Testis (tissue), 3 donors: ENCODE data around the gene ATP8B2. TPM values are rescaled to one million over a fixed set of nuclear protein-coding genes. Genes with fewer than 3 reads are reported as not detected.

Source experiments
- DNase-seq: peaks from one replicate; pipeline ENCODE4 v3.0.0-alpha.2; 2019
- H3K27ac ChIP-seq, 2 donors: fragments of 200-600 bp; sonication (generic); one replicate each; pipeline ENCODE4 v1.5.1; 2019
- H3K27me3 ChIP-seq: fragments of 200-600 bp; sonication (generic); one replicate; pipeline ENCODE4 v1.5.1; 2019
- H3K36me3 ChIP-seq: fragments of 200-600 bp; sonication (generic); one replicate; pipeline ENCODE4 v1.5.1; 2017; ENCODE audit warnings: low read depth; ENCODE audit errors: missing control alignments
- H3K4me1 ChIP-seq: fragments of 200-600 bp; sonication (generic); one replicate; pipeline ENCODE4 v1.5.1; 2019
- H3K4me3 ChIP-seq, 2 donors: fragments of 200-600 bp; sonication (generic); one replicate each; pipeline ENCODE4 v1.5.1; 2017 to 2019
- H3K9me3 ChIP-seq: fragments of 200-600 bp; sonication (generic); one replicate; pipeline ENCODE4 v1.5.1; 2017
- CTCF ChIP-seq, 3 experiments: fragments of 450-650 bp in 2 of 3; fragments of 200-600 bp in 1 of 3; sonication (generic) in 1 of 3; IDR thresholded peaks; one replicate each; pipeline ENCODE4 v1.5.1; 2016 to 2019; ENCODE audit warnings: antibody characterized with exemption in 3 of 3, mild to moderate bottlenecking in 2 of 3, moderate library complexity in 1 of 3
- POLR2A ChIP-seq: fragments of 450-650 bp; IDR thresholded peaks from one replicate; pipeline ENCODE4 v1.6.1; 2017; ENCODE audit warnings: antibody characterized with exemption, mild to moderate bottlenecking, moderate library complexity
- WGBS, 2 donors: methylation state at CpG; one replicate each; pipeline ENCODE4 v1.1.5; 2018; 5-methylcytosine and 5-hydroxymethylcytosine counted together
- intact Hi-C: fragments of 100-400 bp; cut with DNase I; formaldehyde crosslinking; loops from one replicate; pipeline ENCODE4 v1.15.1; 2023; ENCODE audit warnings: low total_unique reads
- polyA plus RNA-seq: library from polyadenylated mRNA; stranded (reverse); fragments of 350-450 nt; fragmentation: Illumina TruSeq; extraction: RNeasy Lipid Tissue Mini Kit (QIAGEN cat#74804); gene quantifications from one replicate; pipeline ENCODE4 v1.2.3, GENCODE V29; 2014; ENCODE audit warnings: low read depth, low replicate concordance; ENCODE audit not compliant: insufficient read depth
- total RNA-seq, 2 donors: library from RNA; depleted of rRNA; stranded (reverse); fragments of >200 nt; gene quantifications; one replicate each; pipeline ENCODE4 v1.2.3, GENCODE V29; 2016

The ATP8B2 gene
- total and polyA plus RNA-seq, 3 donors from 2014 or later, result 50.9 to 204 (median 179) TPM

GRCh38 chr1:154290921-154291320 is 34.4 kb upstream of the ATP8B2 start:
- no peak for DNase-seq
- Histone ChIP-seq H3K9me3 (no peaks in the 10 kb centered on the region), H3K36me3 (no peaks in the 10 kb centered on the region), H3K27ac (peak overlapping the region in 1 of 2 donors; percentile 22), H3K27me3 (no peaks in the 10 kb centered on the region), H3K4me3 (no peak overlapping the region), H3K4me1 (no peaks in the 10 kb centered on the region)
- no peak for TF ChIP-seq POLR2A
- TF ChIP-seq CTCF (IDR thresholded peaks at IDR 0.05), result no peak
- 21 to 41% methylated on average over 1 of the region's 1 CpG for WGBS, 2 donors
- intact Hi-C loops, result no loop called here

GRCh38 chr1:154295408-154296235 is 29.7 kb upstream of the ATP8B2 start:
- 81 to 82% methylated on average over 8 of the region's 8 CpGs for WGBS, 2 donors
- DNase-seq, result no peak
- intact Hi-C loops, result no loop called here
- Histone ChIP-seq H3K4me1 (no peaks in the 10 kb centered on the region), H3K36me3 (no peaks in the 10 kb centered on the region), H3K9me3 (no peaks in the 10 kb centered on the region), H3K4me3 (no peak overlapping the region), H3K27ac (no peak overlapping the region), H3K27me3 (no peaks in the 10 kb centered on the region)
- TF ChIP-seq CTCF (IDR thresholded peaks at IDR 0.05) (no peak), POLR2A (no peak)

- no peaks in the 10 kb centered on the region for H3K9me3 ChIP-seq
- H3K27me3 ChIP-seq, result no peaks in the 10 kb centered on the region
- no peak overlapping the region for H3K4me3 ChIP-seq
- no peak overlapping the region for H3K27ac ChIP-seq
- H3K4me1 ChIP-seq, result no peaks in the 10 kb centered on the region
- 92 to 100% methylated on average over 1 of the region's 1 CpG for WGBS, 2 donors
- intact Hi-C loops, result no loop called here
- no peak for DNase-seq
- TF ChIP-seq POLR2A, result no peak
- no peak for TF ChIP-seq CTCF (IDR thresholded peaks at IDR 0.05)
- no peaks in the 10 kb centered on the region for H3K36me3 ChIP-seq
Measured at GRCh38 chr1:154301582-154301981, 23.7 kb upstream of the ATP8B2 start.

- Histone ChIP-seq H3K9me3 (no peaks in the 10 kb centered on the region), H3K4me1 (no peaks in the 10 kb centered on the region), H3K27me3 (no peaks in the 10 kb centered on the region), H3K36me3 (no peaks in the 10 kb centered on the region), H3K27ac (no peak overlapping the region), H3K4me3 (no peak overlapping the region)
- no peak for DNase-seq
- WGBS, 2 donors, result 78 to 91% methylated on average over 9 of the region's 9 CpGs
- intact Hi-C loops, result no loop called here
- TF ChIP-seq POLR2A, result no peak
- TF ChIP-seq CTCF (IDR thresholded peaks at IDR 0.05), result no peak
Measured at GRCh38 chr1:154304664-154305337, 20.5 kb upstream of the ATP8B2 start.
